Uterus (tissue), 4 donors: ENCODE results near the gene NR2F6. TPM values are rescaled to one million over a fixed set of nuclear protein-coding genes. Genes with fewer than 3 reads are reported as not detected.

Experiments
- DNase-seq, 2 donors: peaks; one replicate each; pipeline ENCODE4 v3.0.0-alpha.2; 2019 to 2020
- H3K27ac ChIP-seq, 2 donors: fragments of 200-600 bp; sonication (generic); 1 replicate in 1 of 2; 2 replicates in 1 of 2; pipeline ENCODE4 v1.5.1; 2016 to 2018
- H3K27me3 ChIP-seq, 2 donors: fragments of 200-600 bp; sonication (generic); one replicate each; pipeline ENCODE4 v1.5.1; 2018 to 2019; ENCODE audit warnings: control low read depth in 1 of 2
- H3K36me3 ChIP-seq, 2 donors: fragments of 200-600 bp; sonication (generic); one replicate each; pipeline ENCODE4 v1.5.1; 2019; ENCODE audit warnings: control low read depth in 1 of 2
- H3K4me1 ChIP-seq, 2 donors: fragments of 200-600 bp; sonication (generic); one replicate each; pipeline ENCODE4 v1.5.1; 2018 to 2019; ENCODE audit warnings: control low read depth in 1 of 2
- H3K4me3 ChIP-seq, 2 donors: fragments of 200-600 bp; sonication (generic); 1 replicate in 1 of 2; 2 replicates in 1 of 2; pipeline ENCODE4 v1.5.1; 2018 to 2019; ENCODE audit warnings: mild to moderate bottlenecking in 1 of 2
- H3K9me3 ChIP-seq, 2 donors: fragments of 200-600 bp; sonication (generic); one replicate each; pipeline ENCODE4 v1.5.1; 2019; ENCODE audit warnings: control low read depth in 1 of 2
- CTCF ChIP-seq, 4 experiments: fragments of 200-600 bp in 2 of 4; fragments of 450-650 bp in 2 of 4; sonication (generic) in 2 of 4; IDR thresholded peaks; one replicate each; pipeline ENCODE4 v1.5.1; 2016 to 2019; ENCODE audit warnings: antibody characterized with exemption in 4 of 4, mild to moderate bottlenecking in 2 of 4, moderate library complexity in 1 of 4
- POLR2A ChIP-seq, 2 donors: fragments of 450-650 bp; IDR thresholded peaks; one replicate each; pipeline ENCODE4 v1.6.1; 2016; ENCODE audit warnings: antibody characterized with exemption in 2 of 2, mild to moderate bottlenecking in 1 of 2, moderate library complexity in 1 of 2
- intact Hi-C: fragments of 100-400 bp; cut with DNase I; formaldehyde crosslinking; loops from one replicate; pipeline ENCODE4 v1.15.1; 2023; ENCODE audit warnings: low total_unique reads
- total RNA-seq, 4 donors: library from RNA; depleted of rRNA in 3 of 4; stranded (reverse); fragments of >200 nt in 3 of 4; gene quantifications; one replicate each; pipeline versions ENCODE4 v1.1.0 to v1.2.4, GENCODE V29; 2014 to 2023
- donor health status: DM: yes; HTN: yes; CAD: no.

Gene NR2F6
- total RNA-seq, 4 donors from 2014 or later: 14.3 to 45.0 (median 36.0) TPM

- H3K9me3 ChIP-seq: no peaks in the 10 kb centered on the region
- no peak for DNase-seq
- H3K27ac ChIP-seq: peak overlapping the region; percentile 76 to 84
- H3K27me3 ChIP-seq: no peaks in the 10 kb centered on the region
- TF ChIP-seq POLR2A (IDR thresholded peaks at IDR 0.05): no peak
- H3K4me3 ChIP-seq: no peak overlapping the region
- H3K4me1 ChIP-seq: peaks cover 0 to 13% of the 10 kb centered on the region in 2 donors
- H3K36me3 ChIP-seq: no peaks in the 10 kb centered on the region
- intact Hi-C loops: no loop called here
Measured at GRCh38 chr19:17242431-17243208, 3.1 kb downstream of the NR2F6 start.

GRCh38 chr19:17240826-17241399, 4.8 kb downstream of the NR2F6 start:
- DNase-seq: no peak
- TF ChIP-seq POLR2A (IDR thresholded peaks at IDR 0.05) (no peak), CTCF (IDR thresholded peaks at IDR 0.05) (no peak)
- Histone ChIP-seq H3K4me3 (no peak overlapping the region), H3K27ac (peak overlapping the region in 1 of 2 donors; percentile 30), H3K9me3 (no peaks in the 10 kb centered on the region), H3K4me1 (peaks cover 5 to 13% of the 10 kb centered on the region in 2 donors), H3K27me3 (no peaks in the 10 kb centered on the region), H3K36me3 (no peaks in the 10 kb centered on the region)
- intact Hi-C loops: no loop called here

- Histone ChIP-seq H3K27ac (no peak overlapping the region), H3K4me3 (no peak overlapping the region), H3K27me3 (no peaks in the 10 kb centered on the region), H3K36me3 (no peaks in the 10 kb centered on the region), H3K9me3 (no peaks in the 10 kb centered on the region), H3K4me1 (peaks cover 5 to 15% of the 10 kb centered on the region in 2 donors)
- TF ChIP-seq POLR2A (IDR thresholded peaks at IDR 0.05) (no peak), CTCF (IDR thresholded peaks at IDR 0.05) (no peak)
- intact Hi-C loops: no loop called here
- DNase-seq: no peak
Measured at GRCh38 chr19:17240062-17240752, 5.5 kb downstream of the NR2F6 start.

- TF ChIP-seq POLR2A (IDR thresholded peaks at IDR 0.05): no peak
- TF ChIP-seq CTCF (IDR thresholded peaks at IDR 0.05): no peak
- no peak for DNase-seq
- intact Hi-C loops: no loop called here
- no peaks in the 10 kb centered on the region for H3K27me3 ChIP-seq
- no peak overlapping the region for H3K27ac ChIP-seq
- no peaks in the 10 kb centered on the region for H3K9me3 ChIP-seq
- H3K4me1 ChIP-seq: peaks cover 5 to 20% of the 10 kb centered on the region in 2 donors
- H3K4me3 ChIP-seq: no peak overlapping the region
- no peaks in the 10 kb centered on the region for H3K36me3 ChIP-seq
Measured at GRCh38 chr19:17237747-17238706, 7.7 kb downstream of the NR2F6 start.
